Ascending aorta (tissue), 2 donors: ENCODE data around the gene GALNT12. TPM values are rescaled to one million over a fixed set of nuclear protein-coding genes. Genes with fewer than 3 reads are reported as not detected.

Experiments used
- DNase-seq, 2 donors: peaks; one replicate each; pipeline ENCODE4 v3.0.0-alpha.2; 2019; ENCODE audit warnings: low spot score in 2 of 2
- H3K27ac ChIP-seq, 2 donors: fragments of 200-600 bp; sonication (generic); one replicate each; pipeline ENCODE4 v1.5.1; 2016 to 2017; ENCODE audit warnings: mild to moderate bottlenecking in 1 of 2
- H3K27me3 ChIP-seq: fragments of 200-600 bp; sonication (generic); one replicate; pipeline ENCODE4 v1.5.1; 2017
- H3K36me3 ChIP-seq, 2 donors: fragments of 200-600 bp; sonication (generic); one replicate each; pipeline ENCODE4 v1.5.1; 2016
- H3K4me1 ChIP-seq, 2 donors: fragments of 200-600 bp; sonication (generic); one replicate each; pipeline ENCODE4 v1.5.1; 2016 to 2017; ENCODE audit warnings: mild to moderate bottlenecking in 1 of 2
- H3K4me3 ChIP-seq, 2 donors: fragments of 200-600 bp; sonication (generic); one replicate each; pipeline ENCODE4 v1.5.1; 2016 to 2017; ENCODE audit warnings: mild to moderate bottlenecking in 1 of 2
- H3K9me3 ChIP-seq, 2 donors: fragments of 200-600 bp; sonication (generic); one replicate each; pipeline ENCODE4 v1.5.1; 2016
- intact Hi-C: fragments of 100-400 bp; cut with DNase I; formaldehyde crosslinking; loops from one replicate; pipeline ENCODE4 v1.15.1; 2023
- total RNA-seq: library from RNA; depleted of rRNA; stranded (reverse); fragments of >200 nt; gene quantifications from one replicate; pipeline ENCODE4 v1.1.0, GENCODE V29; 2016
- TF ChIP-seq, protein P1 (sequence below), 3 experiments: fragments of 200-600 bp in 2 of 3; fragments of 450-650 bp in 1 of 3; sonication (generic) in 2 of 3; IDR thresholded peaks; one replicate each; pipeline ENCODE4 v1.5.1; 2016 to 2019; ENCODE audit warnings: antibody characterized with exemption in 3 of 3, mild to moderate bottlenecking in 1 of 3, moderate library complexity in 1 of 3

The GALNT12 gene
- total RNA-seq, 1 donor from 2014 or later: 0.53 TPM

DNA sequence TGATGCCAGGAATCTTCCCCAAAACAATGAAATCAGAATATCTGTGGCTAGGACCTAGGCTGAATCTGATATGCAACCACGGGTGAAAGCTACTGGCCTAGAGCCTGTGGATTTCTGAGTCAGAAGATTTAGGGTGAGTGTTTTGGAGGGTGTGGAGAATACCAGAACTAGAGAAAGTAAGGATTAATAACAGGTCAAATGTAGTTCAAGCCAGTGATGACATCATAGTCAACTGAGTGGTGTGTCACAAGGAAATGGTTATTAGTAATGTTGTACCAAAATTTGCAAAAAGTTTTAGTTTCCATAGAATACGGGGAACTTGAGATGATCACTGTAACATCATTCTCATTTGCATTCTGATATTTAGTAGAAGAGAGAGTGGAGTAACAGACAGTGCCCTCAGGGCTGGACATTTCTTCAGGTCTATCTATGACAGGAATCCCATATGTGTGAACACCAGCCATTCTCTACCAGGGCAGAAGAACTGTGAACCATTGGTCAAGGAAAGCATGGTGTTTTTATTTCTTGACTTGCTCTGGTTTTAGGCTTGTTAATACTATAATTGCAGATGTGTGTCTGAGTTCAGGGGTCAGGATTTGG, 3.7 kb downstream of the GALNT12 start:
- no peaks in the 10 kb centered on the region for H3K36me3 ChIP-seq
- H3K4me3 ChIP-seq: no peak overlapping the region
- no peak overlapping the region for H3K27ac ChIP-seq
- H3K4me1 ChIP-seq: peaks cover 0 to 9% of the 10 kb centered on the region in 2 donors
- no peaks in the 10 kb centered on the region for H3K9me3 ChIP-seq
- no peaks in the 10 kb centered on the region for H3K27me3 ChIP-seq
- intact Hi-C loops: no loop called here
- DNase-seq: no peak
- TF ChIP-seq, protein P1, sequence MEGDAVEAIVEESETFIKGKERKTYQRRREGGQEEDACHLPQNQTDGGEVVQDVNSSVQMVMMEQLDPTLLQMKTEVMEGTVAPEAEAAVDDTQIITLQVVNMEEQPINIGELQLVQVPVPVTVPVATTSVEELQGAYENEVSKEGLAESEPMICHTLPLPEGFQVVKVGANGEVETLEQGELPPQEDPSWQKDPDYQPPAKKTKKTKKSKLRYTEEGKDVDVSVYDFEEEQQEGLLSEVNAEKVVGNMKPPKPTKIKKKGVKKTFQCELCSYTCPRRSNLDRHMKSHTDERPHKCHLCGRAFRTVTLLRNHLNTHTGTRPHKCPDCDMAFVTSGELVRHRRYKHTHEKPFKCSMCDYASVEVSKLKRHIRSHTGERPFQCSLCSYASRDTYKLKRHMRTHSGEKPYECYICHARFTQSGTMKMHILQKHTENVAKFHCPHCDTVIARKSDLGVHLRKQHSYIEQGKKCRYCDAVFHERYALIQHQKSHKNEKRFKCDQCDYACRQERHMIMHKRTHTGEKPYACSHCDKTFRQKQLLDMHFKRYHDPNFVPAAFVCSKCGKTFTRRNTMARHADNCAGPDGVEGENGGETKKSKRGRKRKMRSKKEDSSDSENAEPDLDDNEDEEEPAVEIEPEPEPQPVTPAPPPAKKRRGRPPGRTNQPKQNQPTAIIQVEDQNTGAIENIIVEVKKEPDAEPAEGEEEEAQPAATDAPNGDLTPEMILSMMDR (IDR thresholded peaks at IDR 0.05): no peak

DNA sequence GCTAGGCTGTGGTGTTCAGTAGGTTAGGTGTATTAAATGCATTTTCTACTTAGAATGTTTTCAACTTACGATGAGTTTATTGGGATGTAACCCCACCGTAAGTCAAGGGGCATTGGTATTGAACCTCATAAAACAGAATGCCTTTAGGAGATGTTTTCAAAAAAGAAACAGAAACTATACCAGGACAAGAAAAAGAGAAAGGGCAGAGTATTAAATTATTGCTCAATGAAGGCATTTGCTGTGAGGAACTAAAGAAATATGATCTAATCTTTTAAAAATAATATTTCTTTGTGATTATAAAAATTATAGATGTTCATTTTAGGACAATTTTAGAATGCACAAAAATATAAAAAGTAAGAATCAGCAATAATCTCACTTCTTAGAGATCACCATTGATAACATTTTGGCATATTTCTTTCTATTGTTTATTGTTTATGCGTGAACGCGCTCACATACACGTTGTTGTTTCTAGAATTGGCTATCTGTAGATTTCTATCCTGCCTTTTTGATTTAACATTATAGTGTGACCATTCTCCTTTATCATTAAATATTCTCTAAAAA, 8.0 kb downstream of the GALNT12 start:
- Histone ChIP-seq H3K27ac (no peak overlapping the region), H3K36me3 (no peaks in the 10 kb centered on the region), H3K9me3 (no peaks in the 10 kb centered on the region), H3K4me3 (no peak overlapping the region), H3K4me1 (no peaks in the 10 kb centered on the region), H3K27me3 (no peaks in the 10 kb centered on the region)
- intact Hi-C loops: no loop called here
- DNase-seq: no peak
- TF ChIP-seq, protein P1 (IDR thresholded peaks at IDR 0.05): no peak

DNA sequence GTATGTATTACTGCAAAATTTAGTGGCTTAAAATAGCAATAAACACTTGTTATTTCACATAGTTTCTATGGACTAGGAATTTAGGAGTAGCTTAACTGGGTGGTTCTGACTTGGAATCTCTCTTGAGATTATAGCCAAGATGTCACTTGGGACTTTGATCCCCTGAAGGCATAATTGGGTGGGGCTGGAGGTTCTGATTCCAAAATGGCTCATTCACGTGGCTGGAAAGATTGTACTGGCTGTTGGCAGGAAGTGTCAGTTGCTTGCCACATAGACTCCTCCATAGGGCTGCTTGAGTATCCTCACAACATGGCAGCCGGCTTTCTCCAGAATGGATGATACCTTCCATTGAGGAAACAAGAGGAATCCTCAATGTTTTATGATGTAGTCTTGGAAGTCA, 11.3 kb downstream of the GALNT12 start:
- no peaks in the 10 kb centered on the region for H3K36me3 ChIP-seq
- no peaks in the 10 kb centered on the region for H3K27me3 ChIP-seq
- no peak for DNase-seq
- H3K27ac ChIP-seq: no peak overlapping the region
- H3K4me1 ChIP-seq: no peaks in the 10 kb centered on the region
- intact Hi-C loops: no loop called here
- TF ChIP-seq, protein P1 (IDR thresholded peaks at IDR 0.05): no peak
- H3K9me3 ChIP-seq: no peaks in the 10 kb centered on the region
- H3K4me3 ChIP-seq: no peak overlapping the region

DNA sequence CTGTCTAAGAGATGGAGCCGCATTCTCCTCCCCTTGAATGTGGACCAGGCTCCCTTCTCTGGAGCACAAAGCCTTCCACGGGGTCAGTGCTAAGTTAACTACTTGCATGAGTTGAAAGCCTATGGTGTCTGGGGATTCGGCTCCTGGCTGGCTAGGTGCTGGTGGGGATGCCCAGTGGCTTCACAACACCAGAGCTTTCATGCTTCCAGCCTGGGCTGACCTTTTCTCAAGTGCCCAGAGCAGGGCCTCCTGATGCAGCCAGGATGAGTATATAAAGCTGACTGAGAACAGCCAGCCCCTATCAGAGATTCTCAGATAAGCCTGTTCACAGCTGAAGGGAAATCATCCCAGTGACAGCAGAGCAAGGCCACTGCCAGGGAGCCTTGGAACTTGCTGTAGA, 11.8 kb downstream of the GALNT12 start:
- DNase-seq: no peak
- H3K9me3 ChIP-seq: no peaks in the 10 kb centered on the region
- intact Hi-C loops: no loop called here

DNA sequence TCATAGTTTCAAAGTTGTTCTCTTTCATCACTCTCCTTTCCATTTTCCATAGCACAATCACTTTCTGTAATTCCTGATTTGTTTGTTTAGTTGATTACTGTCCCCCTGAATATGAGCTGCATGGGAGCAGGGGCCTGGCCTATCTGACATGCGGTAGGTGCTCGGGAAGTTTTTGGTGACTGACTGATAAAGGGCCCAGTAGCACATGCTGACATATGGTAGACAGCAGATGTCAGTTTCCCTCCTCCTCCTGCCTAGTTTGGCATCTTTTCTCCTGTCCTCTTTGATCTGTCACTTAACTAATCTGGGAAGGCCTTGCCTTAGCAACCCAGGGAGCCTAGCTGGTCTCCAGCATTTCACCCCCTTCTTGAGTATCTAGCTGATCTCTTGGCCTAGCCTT, 14.4 kb downstream of the GALNT12 start:
- H3K4me3 ChIP-seq: no peak overlapping the region
- H3K9me3 ChIP-seq: no peaks in the 10 kb centered on the region
- no peak for DNase-seq
- no peaks in the 10 kb centered on the region for H3K27me3 ChIP-seq
- H3K36me3 ChIP-seq: no peaks in the 10 kb centered on the region
- no peak overlapping the region for H3K27ac ChIP-seq
- intact Hi-C loops: no loop called here
- TF ChIP-seq, protein P1 (IDR thresholded peaks at IDR 0.05): no peak
- no peaks in the 10 kb centered on the region for H3K4me1 ChIP-seq

More for the DNA sequence above, 11.8 kb downstream of the GALNT12 start:
- no peaks in the 10 kb centered on the region for H3K4me1 ChIP-seq
- TF ChIP-seq, protein P1 (IDR thresholded peaks at IDR 0.05): no peak
- H3K4me3 ChIP-seq: no peak overlapping the region
- H3K36me3 ChIP-seq: no peaks in the 10 kb centered on the region
- H3K27me3 ChIP-seq: no peaks in the 10 kb centered on the region
- no peak overlapping the region for H3K27ac ChIP-seq
